DMS153 (cell line): Measurements from ENCODE around the gene ERAL1.
"Not testable (repeated sequence)": the region's sequence is repeated elsewhere in the genome, so short reads cannot be mapped to it uniquely, and the experiment has no call there.

Experiments
- DNase-seq: peaks from one replicate; lab custom pipeline; 2025; lab: John Stamatoyannopoulos, UW

Gene ERAL1

DNA sequence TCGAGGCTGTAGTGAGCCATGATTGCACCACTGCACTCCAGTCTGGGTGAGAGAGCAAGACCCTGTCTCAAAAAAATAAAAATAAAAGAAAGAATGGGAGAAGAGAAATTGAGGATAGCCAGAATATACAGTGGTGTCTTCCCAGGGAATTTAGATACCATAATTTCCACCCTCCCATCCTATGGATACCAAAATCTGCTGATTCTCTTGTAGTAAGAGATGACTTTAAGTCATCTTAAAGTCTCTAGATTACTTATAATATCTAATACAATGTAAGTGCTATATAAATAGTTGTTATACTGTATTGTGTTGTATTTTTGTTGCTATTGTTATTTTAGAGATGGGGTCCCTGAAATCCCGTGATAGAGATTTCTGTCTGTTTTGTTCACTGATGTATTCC, 1.5 kb upstream of the ERAL1 start:
- no peak for DNase-seq

DNA sequence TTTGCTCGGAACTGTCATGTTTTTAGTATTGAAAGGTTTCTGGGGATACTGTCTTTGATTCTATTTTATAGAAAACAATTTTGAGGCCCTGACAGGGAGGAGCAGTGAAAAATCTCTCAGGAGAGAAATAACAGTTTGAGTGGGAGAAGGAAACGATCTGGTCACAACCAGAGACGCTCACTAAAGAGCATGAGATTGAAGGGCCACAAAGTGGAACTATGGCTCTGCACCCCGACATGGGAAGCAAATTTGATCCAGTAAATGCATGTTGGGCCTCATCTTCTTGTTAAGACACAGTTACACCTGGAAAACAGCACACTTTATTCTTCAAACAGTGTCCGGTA, 492 bp downstream of the ERAL1 start:
- no peak for DNase-seq

DNA sequence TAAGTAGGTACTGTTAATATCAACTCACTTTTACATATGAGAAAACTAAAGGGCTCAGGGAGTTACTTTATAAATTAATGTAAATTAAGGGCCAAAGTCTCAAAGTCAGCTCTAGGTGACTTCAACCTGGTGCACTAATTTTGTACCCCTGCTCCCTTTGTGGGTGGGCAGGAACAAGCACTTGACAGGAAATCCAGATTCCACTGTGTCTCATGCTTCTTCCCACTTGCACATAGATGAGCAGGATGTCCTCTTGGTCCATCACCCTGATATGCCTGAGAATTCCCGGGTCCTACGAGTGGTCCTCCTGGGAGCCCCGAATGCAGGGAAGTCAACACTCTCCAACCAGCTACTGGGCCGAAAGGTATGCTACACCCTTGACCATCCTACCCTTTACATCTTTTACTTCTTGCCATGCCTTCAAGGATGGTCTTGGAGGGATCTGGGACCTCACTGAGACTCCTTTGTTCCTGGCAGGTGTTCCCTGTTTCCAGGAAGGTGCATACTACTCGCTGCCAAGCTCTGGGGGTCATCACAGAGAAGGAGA, 1.3 kb downstream of the ERAL1 start:
- DNase-seq, result no peak

DNA sequence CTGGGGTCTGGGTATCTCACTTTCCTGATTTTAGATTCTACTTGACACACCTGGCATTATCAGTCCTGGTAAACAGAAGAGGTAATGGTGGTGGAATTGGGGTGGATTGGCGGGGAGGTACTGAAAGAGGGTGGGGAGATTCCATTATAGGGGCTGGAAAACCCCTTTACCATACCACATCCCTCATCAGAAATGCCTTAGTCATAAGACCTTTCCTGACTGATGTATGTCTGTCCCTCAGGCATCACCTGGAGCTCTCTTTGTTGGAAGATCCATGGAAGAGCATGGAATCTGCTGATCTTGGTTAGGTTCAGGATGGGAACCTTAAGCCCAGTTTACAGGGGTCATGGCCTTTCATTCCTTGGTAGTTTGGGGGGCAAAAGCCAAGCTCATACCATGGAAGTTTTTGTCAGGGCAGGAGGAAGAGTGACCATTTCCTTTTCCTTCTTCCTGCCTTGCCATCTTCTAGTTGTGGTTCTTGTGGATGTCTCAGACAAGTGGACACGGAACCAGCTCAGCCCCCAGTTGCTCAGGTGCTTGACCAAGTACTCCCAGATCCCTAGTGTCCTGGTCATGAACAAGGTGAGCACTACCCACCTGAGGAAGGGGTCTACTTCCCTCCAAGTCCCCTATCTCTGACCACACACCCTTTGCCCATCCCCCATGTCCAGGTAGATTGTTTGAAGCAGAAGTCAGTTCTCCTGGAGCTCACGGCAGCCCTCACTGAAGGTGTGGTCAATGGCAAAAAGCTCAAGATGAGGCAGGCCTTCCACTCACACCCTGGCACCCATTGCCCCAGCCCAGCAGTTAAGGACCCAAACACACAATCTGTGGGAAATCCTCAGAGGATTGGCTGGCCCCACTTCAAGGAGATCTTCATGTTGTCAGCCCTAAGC, 3.3 kb downstream of the ERAL1 start:
- no peak for DNase-seq

DNA sequence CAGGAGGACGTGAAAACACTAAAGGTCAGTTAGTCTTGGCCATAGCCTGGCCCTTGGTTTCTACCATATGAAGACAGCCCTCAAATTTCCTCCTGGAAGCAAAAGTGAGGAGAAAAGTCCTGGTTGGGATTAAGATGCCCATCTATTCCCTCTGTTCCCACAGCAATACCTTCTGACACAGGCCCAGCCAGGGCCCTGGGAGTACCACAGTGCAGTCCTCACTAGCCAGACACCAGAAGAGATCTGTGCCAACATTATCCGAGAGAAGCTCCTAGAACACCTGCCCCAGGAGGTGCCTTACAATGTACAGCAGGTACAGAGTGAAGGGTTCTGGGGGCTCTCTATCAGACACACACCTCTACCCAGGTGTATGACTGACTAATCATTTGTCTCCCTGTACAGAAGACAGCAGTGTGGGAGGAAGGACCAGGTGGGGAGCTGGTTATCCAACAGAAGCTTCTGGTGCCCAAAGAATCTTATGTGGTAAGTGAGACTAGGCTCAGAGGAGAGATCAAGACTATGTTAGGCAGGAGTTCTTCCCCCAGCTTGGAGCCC, 4.1 kb downstream of the ERAL1 start:
- DNase-seq, result no peak

DNA sequence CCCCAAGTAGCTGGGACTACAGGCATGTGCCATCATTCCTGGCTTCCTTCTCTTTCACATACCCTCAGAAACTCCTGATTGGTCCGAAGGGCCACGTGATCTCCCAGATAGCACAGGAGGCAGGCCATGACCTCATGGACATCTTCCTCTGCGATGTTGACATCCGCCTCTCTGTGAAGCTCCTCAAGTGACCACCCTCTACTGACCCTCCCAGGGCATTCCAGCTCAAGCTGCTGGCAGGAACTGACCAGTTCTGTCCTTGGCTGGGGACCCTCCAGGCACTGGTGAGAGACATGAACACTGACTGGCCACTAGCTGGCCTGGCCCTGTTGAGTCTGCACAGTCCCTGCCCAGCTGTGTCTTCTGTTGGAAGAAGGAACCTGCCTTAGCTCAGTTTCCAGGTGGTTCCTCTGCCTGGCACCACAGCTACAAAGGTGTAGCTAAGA, 5.6 kb downstream of the ERAL1 start:
- no peak for DNase-seq

DNA sequence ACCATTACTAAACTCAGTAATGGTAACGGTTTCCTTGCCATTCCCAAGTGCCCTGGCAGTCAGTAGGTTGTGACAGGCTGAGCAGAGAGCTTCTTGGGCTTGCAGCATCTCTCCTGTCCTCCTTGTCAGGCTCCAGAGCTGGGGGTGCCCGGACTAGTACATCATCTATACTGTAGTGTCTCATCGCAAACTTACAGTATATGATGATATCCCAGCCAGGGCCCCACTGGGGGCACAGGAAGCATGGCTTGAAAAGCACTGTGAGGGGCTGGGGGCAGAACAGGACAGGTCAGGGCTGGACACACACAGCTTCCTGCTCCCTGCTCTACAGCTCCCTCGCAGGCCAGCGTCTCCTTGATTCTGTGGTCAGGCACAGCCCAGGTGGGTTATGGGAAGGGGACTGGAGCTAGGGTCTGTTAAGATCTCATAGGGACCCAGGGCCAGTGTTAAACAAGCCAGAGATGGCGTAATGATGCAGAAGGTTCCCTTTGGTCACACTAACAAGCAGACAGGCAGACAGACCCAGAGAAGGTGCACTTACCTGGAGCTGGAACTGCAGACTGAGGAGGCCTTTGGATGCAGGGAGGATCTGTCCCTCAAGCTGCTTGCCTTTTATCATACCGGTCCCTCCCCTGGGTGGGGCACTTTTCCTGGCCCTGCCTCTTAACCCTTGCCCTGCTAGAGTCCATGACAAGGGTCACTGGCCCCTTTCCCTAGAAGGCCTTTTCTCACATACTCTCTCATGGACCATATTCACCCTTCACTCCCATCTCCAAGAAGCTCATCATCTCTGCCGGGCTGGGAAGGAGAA, 6.8 kb downstream of the ERAL1 start:
- no peak for DNase-seq

DNA sequence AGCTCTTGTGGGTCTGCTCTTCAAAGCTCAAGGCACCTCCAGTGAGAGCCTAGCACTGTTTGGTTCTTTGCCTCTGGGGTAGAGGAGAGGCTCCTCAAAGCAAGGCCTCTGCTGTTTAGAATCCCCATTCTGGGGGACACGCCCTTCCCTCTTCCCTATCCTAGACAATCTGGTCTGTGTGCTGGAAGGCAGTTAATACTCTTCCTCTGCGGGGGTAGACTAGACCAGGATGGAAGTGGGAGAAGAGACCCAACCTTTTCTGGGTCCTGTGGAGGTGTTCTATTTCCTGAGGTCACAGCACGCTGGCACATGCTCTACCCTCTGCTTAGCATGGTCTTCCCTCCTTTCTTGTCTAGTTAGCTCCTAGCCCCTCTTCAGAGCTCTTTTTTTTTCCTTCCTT, 7.7 kb downstream of the ERAL1 start:
- DNase-seq, result no peak

DNA sequence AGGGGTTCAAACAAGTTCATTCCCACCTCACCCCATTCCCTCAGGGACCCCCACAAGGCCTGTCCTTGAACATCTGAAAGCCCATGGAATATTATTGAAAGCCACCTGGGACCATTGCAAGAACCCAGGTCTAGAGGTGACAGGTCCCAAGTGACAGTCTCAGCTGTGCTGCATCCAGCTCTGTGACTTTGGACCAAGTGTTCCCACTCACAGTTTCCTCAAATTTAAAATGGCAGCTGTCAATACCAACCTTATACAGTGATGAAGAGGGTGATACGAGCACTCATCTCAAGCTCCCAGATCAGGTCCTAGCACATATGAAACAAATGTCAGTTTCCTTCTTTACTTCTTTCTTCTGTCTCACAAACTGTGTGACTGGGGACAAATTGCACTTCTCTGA, 9.1 kb downstream of the ERAL1 start:
- DNase-seq, result no peak

DNA sequence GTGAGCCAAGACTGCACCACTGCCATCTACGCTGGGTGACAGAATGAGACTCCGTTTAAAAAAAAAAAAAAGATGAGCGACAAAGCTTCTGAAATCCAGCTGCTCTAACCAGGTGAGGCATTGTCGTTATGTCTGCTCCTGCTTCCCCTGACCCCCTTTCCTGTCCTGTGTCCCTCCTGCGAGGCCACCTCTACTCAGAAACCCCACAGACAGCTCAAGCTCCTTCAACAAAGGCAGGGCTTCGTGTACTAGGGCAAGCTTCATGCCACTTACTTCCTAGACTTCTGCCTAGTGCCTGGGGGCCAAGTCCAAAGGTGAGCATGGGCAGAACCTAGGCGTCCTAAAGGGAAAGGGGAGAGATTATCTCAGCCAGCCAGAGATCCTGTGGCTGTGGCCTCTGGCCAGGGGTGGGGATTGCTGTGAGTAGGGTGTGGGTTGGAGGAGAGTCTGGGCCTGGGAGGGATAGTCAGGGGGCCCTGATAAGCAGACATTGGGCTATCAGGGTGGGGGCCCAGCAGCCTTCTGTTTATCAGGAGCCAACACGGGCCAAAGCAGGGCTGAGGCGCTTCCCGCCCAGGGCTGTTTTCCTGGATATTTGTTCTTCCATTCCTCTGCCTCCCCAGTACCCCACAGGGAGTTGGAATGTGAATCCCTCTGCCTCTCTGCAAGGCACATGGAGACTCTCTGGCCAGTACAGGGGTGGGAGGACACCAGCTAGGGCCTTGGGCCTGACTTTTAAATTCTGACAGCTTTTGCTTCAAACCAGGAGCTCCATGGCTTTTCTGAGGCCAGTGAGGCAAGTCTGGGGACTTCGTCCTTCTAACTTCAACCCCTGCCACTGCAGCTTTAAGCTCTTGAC, 10.4 kb downstream of the ERAL1 start:
- no peak for DNase-seq

DNA sequence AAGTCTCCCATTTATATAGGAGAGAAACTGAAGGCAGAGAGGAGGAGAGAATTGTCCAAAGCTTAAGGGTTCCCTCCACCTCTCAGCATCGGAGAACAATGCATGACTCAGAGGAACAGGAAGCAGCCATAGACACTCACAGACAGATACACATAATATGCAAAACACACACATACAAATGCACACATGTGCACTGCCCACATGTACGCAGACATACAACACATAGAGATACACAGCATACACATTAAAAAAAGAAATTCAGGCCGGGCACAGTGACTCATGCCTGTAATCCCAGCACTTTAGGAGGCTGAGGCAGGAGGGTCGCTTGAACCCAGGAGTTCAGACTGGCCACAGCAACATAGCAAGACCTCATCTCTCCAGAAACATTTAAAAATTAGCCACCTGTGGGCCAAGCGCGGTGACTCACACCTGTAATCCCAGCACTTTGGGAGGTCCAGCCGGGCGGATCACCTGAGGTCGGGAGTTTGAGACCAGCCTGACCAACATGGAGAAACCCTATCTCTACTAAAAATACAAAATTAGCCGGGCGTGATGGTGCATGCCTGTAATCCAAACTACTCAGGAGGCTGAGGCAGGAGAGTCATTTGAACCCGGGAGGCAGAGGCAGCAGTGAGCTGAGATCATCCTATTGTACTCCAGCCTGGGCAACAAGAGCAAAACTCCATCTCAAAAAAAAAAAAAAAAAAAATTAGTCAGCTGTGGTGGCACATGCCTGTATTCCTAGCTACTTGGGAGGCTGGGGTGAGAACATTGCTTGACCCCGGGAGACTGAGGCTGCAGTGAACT, 11.3 kb downstream of the ERAL1 start:
- DNase-seq, result peak; percentile 2

DNA sequence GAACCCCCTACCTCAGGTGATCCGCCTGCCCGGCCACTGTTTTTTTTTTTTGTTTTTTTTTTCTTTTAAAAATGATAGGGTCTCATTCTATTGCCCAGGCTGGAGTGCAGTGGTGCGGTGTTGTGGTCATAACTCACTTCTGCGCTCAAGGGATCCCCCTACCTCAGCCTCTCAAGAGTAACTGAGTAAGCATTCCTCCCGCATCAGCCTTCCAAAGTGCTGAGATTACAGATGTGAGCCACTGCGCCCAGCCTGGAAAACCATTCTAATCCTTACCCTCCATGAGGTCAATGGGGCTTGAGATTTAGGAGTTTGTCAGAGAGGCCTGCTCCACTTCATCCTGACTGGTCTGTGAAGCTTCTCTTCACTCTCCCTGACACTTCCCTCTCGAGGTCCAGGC, 12.5 kb downstream of the ERAL1 start:
- DNase-seq, result no peak

DNA sequence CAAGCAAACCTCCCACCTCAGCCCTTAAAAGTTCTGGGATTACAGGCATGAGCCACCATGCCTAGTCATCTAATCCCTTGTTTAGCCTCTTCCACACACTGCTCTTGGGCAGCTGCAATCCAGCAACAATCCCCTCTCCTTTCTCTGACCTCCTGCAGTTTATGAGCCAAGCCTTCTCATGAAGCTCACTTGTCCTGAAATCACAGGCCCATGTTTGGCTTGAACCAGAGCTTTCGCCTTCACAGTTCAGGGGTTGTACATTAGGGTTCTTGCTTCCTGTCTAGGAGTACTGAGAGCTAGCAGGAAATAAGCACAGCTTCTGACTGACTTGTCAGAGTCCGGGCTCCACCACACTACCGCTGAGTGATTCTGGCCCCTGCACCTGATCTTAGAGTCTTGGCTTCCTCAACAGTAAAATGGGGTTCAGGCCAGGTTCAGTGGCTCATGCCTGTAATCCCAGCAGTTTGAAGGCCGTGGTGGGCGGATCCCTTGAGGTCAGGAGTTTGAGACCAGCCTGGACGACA, 16.3 kb downstream of the ERAL1 start:
- no peak for DNase-seq

DNA sequence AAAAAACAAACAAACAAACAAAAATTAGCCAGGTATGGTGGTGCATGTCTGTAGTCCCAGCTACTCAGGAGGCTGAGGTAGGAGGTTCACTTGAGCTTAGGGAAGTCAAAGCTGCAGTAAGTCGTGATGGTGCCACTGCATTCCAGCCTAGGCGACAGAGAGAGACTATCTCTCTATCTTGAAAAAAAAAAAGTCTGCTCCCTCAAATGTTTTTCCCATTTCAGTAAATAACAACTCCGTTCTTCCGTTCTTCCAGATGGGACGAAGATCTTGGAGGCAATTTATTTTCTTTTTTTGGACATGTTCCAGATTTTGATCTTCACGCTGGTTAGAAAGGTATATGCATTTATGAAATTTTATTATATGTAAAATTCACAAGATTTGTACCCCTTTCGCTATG, 19.0 kb downstream of the ERAL1 start:
- no peak for DNase-seq

DNA sequence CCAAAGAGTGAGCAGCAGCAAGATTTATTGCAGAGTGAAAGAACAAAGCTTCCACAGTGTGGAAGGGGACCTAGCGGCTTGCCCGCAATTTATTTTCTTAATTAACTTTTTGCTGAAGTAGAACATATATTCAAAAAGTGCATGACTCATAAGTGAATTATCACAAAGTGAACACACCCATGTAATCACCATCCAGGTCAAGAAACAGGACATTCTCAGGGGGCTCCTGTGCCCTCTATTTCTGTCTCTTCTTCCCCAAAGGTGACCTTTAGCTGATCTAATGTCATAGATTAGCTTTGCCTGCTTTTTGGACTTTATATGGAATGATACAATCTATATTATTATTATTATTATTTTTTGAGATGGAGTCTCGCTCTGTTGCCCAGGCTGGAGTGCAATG, 19.9 kb downstream of the ERAL1 start:
- DNase-seq, result no peak

DNA sequence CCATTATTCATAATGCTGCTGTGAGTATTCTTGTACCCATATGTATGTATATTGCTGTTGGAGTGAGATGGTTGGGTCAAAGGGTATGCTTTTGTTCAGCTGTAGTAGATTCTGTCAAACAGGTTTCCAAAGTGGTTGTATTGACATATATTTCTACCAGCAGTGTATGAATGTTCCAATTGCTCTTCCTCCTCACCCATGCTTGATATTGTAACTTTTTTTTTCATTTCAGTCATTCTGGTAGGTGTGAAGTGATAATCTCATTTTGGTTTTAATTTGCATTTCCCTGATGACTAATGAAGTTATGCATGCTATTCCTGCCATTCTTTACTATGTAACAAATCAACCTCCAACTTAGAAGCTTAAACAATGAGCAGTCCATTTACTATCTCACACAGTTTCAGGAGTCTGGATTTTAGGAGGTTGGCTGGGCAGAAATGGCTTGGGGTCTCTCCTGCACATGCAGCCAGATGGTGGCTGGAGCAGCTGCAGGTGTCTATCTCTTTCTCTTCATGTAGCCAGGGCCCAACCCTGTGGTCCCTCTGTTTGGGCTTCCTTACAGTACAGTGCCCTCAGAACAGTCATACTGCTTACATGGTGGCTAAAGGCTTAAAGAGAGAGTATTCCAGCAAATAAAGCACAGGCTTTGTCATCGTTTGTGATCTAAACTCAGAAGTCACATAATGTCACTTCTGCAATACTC, 21.2 kb downstream of the ERAL1 start:
- DNase-seq, result no peak

DNA sequence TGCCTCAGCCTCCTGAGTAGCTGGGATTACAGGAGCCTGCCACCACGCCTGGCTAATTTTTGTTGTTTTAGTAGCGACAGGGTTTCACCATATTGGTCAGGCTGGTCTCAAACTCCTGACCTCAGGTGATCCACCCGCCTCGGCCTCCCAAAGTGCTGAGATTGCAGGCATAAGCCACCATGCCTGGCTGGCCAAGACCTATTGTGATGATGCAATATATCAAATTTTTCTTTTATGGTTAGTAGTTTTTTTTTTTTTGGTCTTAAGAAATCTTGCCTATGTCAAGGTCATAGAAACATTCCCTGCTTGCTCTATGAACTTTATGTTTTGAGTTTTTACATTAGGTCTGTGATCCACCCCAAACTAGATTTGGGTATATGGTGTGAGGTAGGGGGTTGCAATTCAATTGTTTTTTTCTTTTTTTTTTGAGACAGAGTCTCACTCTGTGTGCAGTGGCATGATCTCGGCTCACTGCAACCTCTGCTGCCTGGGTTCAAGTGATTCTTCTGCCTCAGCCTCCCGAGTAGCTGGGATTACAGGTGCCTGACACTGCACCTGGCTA, 22.4 kb downstream of the ERAL1 start:
- DNase-seq, result not testable (repeated sequence)

DNA sequence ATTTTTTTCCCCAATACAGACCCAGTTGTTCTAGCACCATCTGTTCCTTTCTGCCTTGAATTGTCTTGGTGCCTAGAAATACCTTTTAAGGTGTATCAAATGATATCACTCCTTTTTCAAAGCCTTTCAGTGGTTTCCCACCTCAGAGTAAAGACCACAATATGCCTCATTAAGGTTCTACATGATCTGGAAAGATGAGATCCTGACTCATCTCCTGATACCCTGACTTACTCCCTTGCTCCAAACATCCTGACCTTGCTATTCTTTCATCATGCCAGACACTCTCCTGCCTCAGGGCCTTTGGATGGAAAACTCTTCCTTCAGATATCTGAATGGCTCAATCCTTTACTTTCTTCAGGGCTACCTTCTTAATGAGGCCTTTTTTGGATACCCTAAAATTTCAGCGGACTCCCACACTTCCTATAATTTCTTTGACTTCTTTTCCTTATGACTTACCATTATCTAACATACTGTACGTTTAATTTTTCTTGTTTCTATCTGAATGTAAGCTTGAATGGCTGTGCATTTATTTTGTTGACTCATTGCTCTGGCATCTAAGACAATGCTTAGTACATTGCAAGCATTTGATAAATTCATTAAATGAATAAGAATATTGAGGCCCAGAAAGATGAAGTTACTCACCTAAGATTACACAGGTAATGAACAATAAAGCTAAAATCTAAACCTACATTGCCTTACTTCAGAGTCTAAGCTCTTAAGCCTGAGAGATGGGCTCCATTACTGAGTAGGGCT, 23.5 kb downstream of the ERAL1 start:
- no peak for DNase-seq

DNA sequence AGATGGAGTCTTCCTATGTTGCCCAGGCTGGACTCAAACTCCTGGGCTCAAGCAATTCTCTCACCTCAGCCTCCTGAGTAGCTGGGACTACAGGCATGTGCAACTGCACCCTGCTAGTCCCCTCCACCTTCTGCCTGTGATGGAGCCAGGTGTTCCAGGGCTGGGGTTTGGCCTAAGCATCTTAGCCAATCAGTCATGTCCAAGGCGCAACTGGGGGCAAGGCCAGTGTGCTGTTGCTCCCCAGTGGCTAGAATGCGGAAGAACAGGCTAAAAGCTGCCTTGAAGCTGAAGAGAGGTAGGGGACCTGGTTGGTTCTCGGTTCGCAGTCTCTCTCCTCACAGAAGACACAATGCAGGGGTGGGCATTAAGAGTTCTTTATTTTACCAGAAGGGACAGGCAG, 24.2 kb downstream of the ERAL1 start:
- DNase-seq, result peak; percentile 2
